NB4 (cell line): Measurements from ENCODE around the gene TINCR.

Experiments used
- DNase-seq: peaks from one replicate; pipeline ENCODE4 v3.0.0; 2010; ENCODE audit warnings: low read depth
- H3K4me3 ChIP-seq: one replicate; pipeline ENCODE4 v1.5.1; 2011; ENCODE audit warnings: mild to moderate bottlenecking, low read depth, low read length, moderate library complexity
- CTCF ChIP-seq: IDR thresholded peaks from one replicate; pipeline ENCODE4 v1.5.1; 2012; ENCODE audit warnings: low read depth, low read length
- MAX ChIP-seq: IDR thresholded peaks from 2 replicates; pipeline ENCODE4 v1.6.1; 2011; ENCODE audit warnings: low read depth, low read length
- MYC ChIP-seq: IDR thresholded peaks from 2 replicates; pipeline ENCODE4 v1.6.1; 2011; ENCODE audit warnings: low read depth, low read length
- POLR2A ChIP-seq: IDR thresholded peaks from 2 replicates; pipeline ENCODE4 v1.6.1; 2011; ENCODE audit warnings: mild to moderate bottlenecking; ENCODE audit not compliant: insufficient read length; ENCODE audit errors: extremely low read depth

TINCR gene

GRCh38 chr19:5553892-5554291 lies 13.9 kb downstream of the TINCR start:
- H3K4me3 ChIP-seq, result no peak overlapping the region
- no peak for DNase-seq
- TF ChIP-seq POLR2A, result no peak
- no peak for TF ChIP-seq MYC
- TF ChIP-seq CTCF, result no peak
- TF ChIP-seq MAX, result no peak

GRCh38 chr19:5547881-5548280 lies 19.9 kb downstream of the TINCR start:
- peak; percentile 61 for DNase-seq
- TF ChIP-seq CTCF, result peak; percentile 70
- peak; percentile 67 for TF ChIP-seq MAX
- no peak for TF ChIP-seq POLR2A
- peak; percentile 44; the same call in 1 of the 2 replicates for TF ChIP-seq MYC
- no peak overlapping the region for H3K4me3 ChIP-seq

GRCh38 chr19:5545984-5546383 lies 21.8 kb downstream of the TINCR start:
- TF ChIP-seq POLR2A (no peak), MAX (no peak), MYC (no peak), CTCF (no peak)
- no peak for DNase-seq
- no peak overlapping the region for H3K4me3 ChIP-seq

- no peak for DNase-seq
- TF ChIP-seq POLR2A (no peak), MAX (no peak), CTCF (no peak), MYC (no peak)
- H3K4me3 ChIP-seq, result no peak overlapping the region
Observed at GRCh38 chr19:5545051-5545450, 22.7 kb downstream of the TINCR start.

- no peak overlapping the region for H3K4me3 ChIP-seq
- DNase-seq, result no peak
- TF ChIP-seq POLR2A, result no peak
- TF ChIP-seq MYC, result no peak
- peak; percentile 36; the same call in 1 of the 2 replicates for TF ChIP-seq MAX
- TF ChIP-seq CTCF, result no peak
Observed at GRCh38 chr19:5542665-5543064, 25.1 kb downstream of the TINCR start.

- no peak for DNase-seq
- TF ChIP-seq MAX, result no peak
- H3K4me3 ChIP-seq, result no peak overlapping the region
Observed at GRCh38 chr19:5541456-5541855, 26.3 kb downstream of the TINCR start.
